ENCODE data around the gene CUEDC2.

The CUEDC2 gene

GRCh38 chr10:102375867-102376266 lies 56.5 kb downstream of the CUEDC2 start:
- DNase-seq (ENCODE audit: low read depth, low spot score) = no peak
- no peak overlapping the region for H3K27ac ChIP-seq

DNA sequence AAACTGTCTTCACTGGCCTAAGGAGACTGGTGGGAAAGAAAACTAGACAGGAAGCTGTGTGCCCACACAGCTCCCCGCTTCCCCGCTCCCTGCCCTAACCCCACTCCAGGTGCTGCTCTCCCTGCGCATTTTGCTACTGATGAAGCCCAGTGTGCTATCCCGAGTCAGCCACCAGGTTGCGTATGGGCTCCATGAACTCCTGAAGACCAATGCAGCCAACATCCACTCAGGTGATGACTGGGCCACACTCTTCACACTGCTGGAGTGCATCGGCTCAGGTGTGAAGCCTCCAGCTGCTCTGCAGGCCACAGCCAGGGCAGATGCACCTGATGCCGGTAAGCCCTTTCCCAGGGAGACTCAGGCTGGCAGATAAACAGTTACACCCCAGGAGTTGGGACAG lies 57.1 kb downstream of the CUEDC2 start:
- H3K27ac ChIP-seq = no peak overlapping the region
- DNase-seq (ENCODE audit: low read depth, low spot score) = no peak
